ENCODE measurements around the gene CAMTA2. TPM values are rescaled to one million over a fixed set of nuclear protein-coding genes. Genes with fewer than 3 reads are reported as not detected.

The CAMTA2 gene
- total RNA-seq, 2 experiments from 2014 or later = 73.2 to 80.1 TPM

DNA sequence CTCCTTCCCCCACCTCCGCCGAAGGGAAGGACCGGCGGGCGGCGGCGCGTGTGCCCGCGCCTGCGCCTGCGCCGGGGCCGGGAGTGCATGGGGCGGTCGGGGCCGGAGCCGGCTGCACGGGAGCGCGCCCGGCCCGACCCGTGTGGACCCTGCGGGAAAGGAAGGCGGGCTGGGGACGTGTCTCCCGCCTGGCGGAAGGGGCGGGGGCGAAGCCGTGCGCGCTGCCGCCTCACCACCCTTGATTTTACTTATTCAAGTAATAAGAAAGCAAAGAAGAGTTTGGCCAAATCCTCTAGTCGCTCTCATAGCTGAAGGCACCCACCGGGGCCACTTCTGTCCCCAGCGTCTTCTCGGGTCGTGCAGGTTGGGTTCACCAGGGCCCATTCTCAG is 38.5 kb downstream of the CAMTA2 start:
- POLR2A ChIA-PET = interaction anchor here (0.6 to 20.7 kb wide), 16 partner anchors 5 to 471 kb away, joined by 3 to 711 read pairs (median 7); partner anchors contain the start of genes ARRB2, C17orf107, CAMTA2 and ENO3
- CTCF ChIA-PET = interaction anchor here (0.6 to 2.2 kb wide), 5 partner anchors 8 to 1238 kb away, joined by 3 to 10 read pairs (median 4); partner anchors contain the start of genes RNF167, SLC25A11 and SPAG7
- H3K9me3 Mint-ChIP-seq = no peaks in the 10 kb centered on the region
- H3K27me3 Mint-ChIP-seq = no peaks in the 10 kb centered on the region
- H3K36me3 Mint-ChIP-seq (ENCODE audit: low read depth) = peaks cover 44% of the 10 kb centered on the region
- DNase-seq = peak; percentile 83
- peak overlapping the region; percentile 96 for H3K4me3 Mint-ChIP-seq
- peak overlapping the region; percentile 100 for H3K27ac Mint-ChIP-seq
- peaks cover 44% of the 10 kb centered on the region for H3K4me1 Mint-ChIP-seq

DNA sequence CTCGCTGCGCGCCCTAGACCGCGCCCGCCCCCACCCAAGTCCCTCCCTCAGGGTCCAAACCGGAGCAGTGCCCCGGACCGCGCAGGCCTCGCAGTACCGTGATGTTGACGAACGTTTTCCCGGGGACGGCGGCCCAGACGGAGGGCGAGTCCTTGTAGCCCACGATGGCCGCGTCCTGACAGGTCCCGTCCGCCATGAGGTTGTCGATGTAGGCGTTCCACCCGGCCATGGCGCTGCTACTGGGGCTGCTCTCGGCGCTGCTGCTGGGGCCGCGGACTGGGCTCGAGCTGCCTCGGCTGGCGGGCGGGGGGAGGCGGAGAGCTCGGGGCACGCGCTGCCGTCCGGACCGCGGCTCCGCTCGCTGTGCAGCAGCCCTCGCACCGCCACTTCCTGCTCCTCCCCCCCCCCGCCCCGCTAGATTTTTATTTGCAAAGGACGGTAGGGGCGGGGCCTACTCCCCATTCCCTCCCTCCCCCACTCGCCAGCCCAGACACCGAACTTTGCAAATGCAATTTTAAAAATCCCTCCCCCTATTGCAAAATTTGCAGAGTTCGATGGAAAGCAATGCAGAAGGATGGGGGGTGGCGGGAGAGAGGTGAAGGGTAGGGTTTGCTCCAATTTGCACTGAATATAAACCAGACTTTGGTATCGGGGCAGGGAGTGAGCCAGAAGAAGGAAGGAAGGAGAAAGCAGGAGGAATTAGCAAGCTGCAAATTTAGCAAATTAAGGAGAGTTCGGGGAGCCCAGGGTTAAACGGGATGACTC is 39.1 kb downstream of the CAMTA2 start, which contains the start of gene PFN1:
TSS of gene PFN1 (minus strand) at position 365 of the 765 bp plus-strand sequence. CDS start at position 229, 136 bp downstream.
- Mint-ChIP-seq H3K36me3 (ENCODE audit: low read depth) (peaks cover 48% of the 10 kb centered on the region), H3K27me3 (no peaks in the 10 kb centered on the region), H3K27ac (peak within 1 kb of the TSS; percentile 100), H3K4me1 (peaks cover 50% of the 10 kb centered on the region), H3K9me3 (no peaks in the 10 kb centered on the region), H3K4me3 (peak within 1 kb of the TSS; percentile 96)
- POLR2A ChIA-PET = interaction anchor here (0.6 to 20.7 kb wide), 20 partner anchors 5 to 471 kb away, joined by 3 to 711 read pairs (median 7); partner anchors contain the start of genes ARRB2, C17orf107, CAMTA2 and ENO3
- peak; percentile 94 for DNase-seq
- CTCF ChIA-PET = interaction anchor here (0.6 to 2.2 kb wide), 6 partner anchors 8 to 1237 kb away, joined by 3 to 10 read pairs (median 4); partner anchors contain the start of genes RNF167, SLC25A11 and SPAG7

GRCh38 chr17:4947411-4948165 is 39.9 kb downstream of the CAMTA2 start:
- Mint-ChIP-seq H3K9me3 (no peaks in the 10 kb centered on the region), H3K4me3 (peak overlapping the region; percentile 96), H3K4me1 (peaks cover 56% of the 10 kb centered on the region), H3K36me3 (ENCODE audit: low read depth) (peaks cover 56% of the 10 kb centered on the region), H3K27me3 (no peaks in the 10 kb centered on the region), H3K27ac (peak overlapping the region; percentile 100)
- DNase-seq = peak; percentile 81
- POLR2A ChIA-PET = interaction anchor here (0.6 to 20.7 kb wide), 20 partner anchors 6 to 243 kb away, joined by 3 to 711 read pairs (median 7); partner anchors contain the start of genes ARRB2, C17orf107, CAMTA2 and ENO3
- CTCF ChIA-PET = interaction anchor here (1.1 to 2.2 kb wide), 3 partner anchors 15 to 22 kb away, joined by 4 to 10 read pairs (median 6); partner anchors contain the start of gene SPAG7

DNA sequence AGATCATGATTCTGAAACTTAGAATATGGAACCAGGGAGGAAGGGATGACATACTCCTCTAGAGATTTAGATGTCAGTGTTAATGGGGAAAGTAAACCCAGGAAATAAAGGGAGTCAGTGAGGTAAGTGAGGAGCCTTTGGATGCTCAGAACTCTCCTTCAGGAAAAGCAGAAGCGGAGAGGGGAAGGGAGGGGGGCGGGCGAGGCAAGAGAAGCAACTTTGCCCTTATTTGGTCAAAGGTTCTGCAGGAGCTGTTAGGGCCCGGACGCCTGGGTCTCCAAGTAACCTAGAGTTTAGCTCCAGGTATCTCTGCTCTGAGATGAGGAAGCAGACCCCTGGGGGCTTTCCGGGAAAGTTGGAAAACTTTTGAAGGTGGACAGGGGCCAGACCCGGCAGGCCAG is 40.5 kb downstream of the CAMTA2 start:
- Mint-ChIP-seq H3K27me3 (no peaks in the 10 kb centered on the region), H3K4me3 (peak overlapping the region; percentile 96), H3K36me3 (ENCODE audit: low read depth) (peaks cover 62% of the 10 kb centered on the region), H3K27ac (peak overlapping the region; percentile 100), H3K4me1 (peaks cover 62% of the 10 kb centered on the region), H3K9me3 (no peaks in the 10 kb centered on the region)
- DNase-seq = no peak
- ChIA-PET POLR2A (interaction anchor here (0.6 to 20.7 kb wide), 17 partner anchors 6 to 244 kb away, joined by 3 to 711 read pairs (median 9); partner anchors contain the start of genes ARRB2, C17orf107, CAMTA2 and ENO3), CTCF (interaction anchor here (2.2 kb wide), 1 partner anchor 21 kb away, joined by 10 read pairs; the partner anchor contains the start of gene SPAG7)

DNA sequence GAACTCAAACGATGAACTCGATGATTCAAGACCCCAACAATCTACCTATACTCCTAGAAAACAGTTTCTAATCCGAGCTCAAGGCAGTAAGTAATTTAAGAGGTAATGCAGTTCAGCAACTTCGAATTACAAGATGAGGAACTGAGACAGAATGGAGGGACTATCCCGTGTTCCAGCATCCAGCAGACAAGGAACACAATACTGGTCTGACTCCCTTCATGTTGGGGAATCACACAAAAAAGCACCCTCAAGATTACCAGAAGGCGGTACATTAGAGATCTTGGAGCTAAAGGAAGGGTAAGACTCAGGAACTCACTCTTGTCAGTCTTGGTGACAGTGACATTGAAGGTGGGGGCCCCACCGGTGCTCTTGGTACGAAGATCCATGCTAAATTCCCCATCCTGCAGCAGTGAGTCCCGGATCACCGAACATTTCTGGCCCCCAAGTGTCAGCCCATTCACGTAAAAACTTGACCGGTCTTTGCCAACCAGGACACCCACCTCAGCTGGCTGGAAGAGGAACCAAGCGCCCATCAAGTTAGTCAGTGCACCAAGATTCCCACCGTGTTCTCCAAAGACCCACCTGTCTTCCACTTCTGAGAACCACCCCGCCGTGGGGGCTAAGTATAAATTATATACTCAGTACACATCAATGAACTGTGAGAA is 41.0 kb downstream of the CAMTA2 start:
- Mint-ChIP-seq H3K9me3 (no peaks in the 10 kb centered on the region), H3K4me1 (peaks cover 62% of the 10 kb centered on the region)
- CTCF ChIA-PET = interaction anchor here (0.6 kb wide), 1 partner anchor 70 kb away, joined by 3 read pairs; no protein-coding TSS in a partner anchor

DNA sequence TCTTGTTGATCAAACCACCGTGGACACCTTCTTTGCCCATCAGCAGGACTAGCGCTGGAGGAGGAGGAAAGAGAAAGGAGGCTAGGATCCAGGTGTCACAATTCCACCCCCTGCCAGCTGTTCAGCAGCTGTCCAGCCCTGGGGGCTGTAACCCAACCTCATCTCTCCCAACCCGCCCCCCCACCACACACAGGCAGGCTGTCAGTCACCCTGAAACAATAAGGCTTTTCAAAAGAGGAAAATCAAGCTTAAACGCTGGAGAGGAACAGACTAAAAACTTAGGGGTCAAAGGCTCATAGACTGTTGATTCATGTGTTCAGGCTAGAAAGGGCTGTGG is 41.6 kb downstream of the CAMTA2 start:
- H3K36me3 Mint-ChIP-seq (ENCODE audit: low read depth) = peaks cover 73% of the 10 kb centered on the region
- ChIA-PET CTCF (interaction anchor here (0.6 kb wide), 1 partner anchor 71 kb away, joined by 3 read pairs; no protein-coding TSS in a partner anchor), POLR2A (interaction anchor here (0.9 to 20.7 kb wide), 10 partner anchors 8 to 580 kb away, joined by 3 to 711 read pairs (median 13); partner anchors contain the start of genes ARRB2, C17orf107, CAMTA2 and ENO3)
- H3K27ac Mint-ChIP-seq = peak overlapping the region; percentile 100
- H3K4me3 Mint-ChIP-seq = peak overlapping the region; percentile 96
- H3K9me3 Mint-ChIP-seq = no peaks in the 10 kb centered on the region
- no peaks in the 10 kb centered on the region for H3K27me3 Mint-ChIP-seq
- H3K4me1 Mint-ChIP-seq = peaks cover 57% of the 10 kb centered on the region
- DNase-seq = no peak

More for the DNA sequence above, 41.0 kb downstream of the CAMTA2 start:
- POLR2A ChIA-PET = interaction anchor here (0.9 to 20.7 kb wide), 13 partner anchors 7 to 580 kb away, joined by 3 to 711 read pairs (median 11); partner anchors contain the start of genes ARRB2, C17orf107, CAMTA2 and ENO3
- Mint-ChIP-seq H3K27ac (peak overlapping the region; percentile 100), H3K4me3 (peak overlapping the region; percentile 96), H3K36me3 (ENCODE audit: low read depth) (peaks cover 67% of the 10 kb centered on the region), H3K27me3 (no peaks in the 10 kb centered on the region)
- no peak for DNase-seq

DNA sequence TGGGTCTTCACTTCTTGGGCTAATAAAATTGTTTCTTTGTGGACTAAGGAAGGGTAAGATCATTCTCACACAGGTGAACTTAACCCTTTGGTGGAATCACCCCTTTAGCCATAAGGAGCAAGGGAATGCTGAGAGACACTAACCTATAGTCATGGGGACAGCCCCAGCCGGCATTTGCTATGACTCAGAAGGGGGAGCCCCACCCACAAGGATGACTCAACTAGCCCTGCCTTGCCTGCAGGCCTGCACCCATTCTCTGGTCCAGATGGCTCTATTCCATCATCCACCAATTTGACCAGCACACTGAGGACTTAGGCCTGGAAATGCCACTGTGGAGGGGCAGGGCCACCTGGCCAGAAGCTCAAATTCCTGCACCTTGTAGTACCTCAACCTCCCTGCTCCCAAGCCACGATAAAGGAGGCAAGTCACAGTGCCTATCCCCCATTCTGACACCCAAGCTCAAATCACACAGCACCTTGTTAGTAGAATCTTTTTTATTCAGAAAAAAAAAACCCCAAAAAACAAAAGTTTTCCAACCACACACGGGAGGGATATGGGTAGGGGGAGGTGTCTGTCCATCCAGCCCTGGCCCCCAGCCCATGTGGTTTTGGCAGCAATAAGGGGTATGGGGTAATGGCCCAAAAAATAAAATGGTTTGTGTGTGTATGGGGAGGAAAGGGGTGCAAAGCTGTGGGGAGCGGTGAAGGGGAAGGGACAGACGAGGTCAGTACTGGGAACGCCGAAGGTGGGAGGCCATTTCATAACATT is 42.1 kb downstream of the CAMTA2 start:
- Mint-ChIP-seq H3K9me3 (no peaks in the 10 kb centered on the region), H3K27me3 (no peaks in the 10 kb centered on the region), H3K36me3 (ENCODE audit: low read depth) (peaks cover 78% of the 10 kb centered on the region), H3K27ac (peak overlapping the region; percentile 100), H3K4me3 (peak overlapping the region; percentile 96), H3K4me1 (peaks cover 51% of the 10 kb centered on the region)
- ChIA-PET CTCF (interaction anchor here (0.6 to 1.2 kb wide), 2 partner anchors 22 to 71 kb away, joined by 3 read pairs; partner anchors contain the start of gene SPAG7), POLR2A (interaction anchor here (0.9 to 20.7 kb wide), 9 partner anchors 8 to 579 kb away, joined by 3 to 711 read pairs (median 11); partner anchors contain the start of genes C17orf107, CAMTA2, ENO3 and INCA1)
- DNase-seq = peak; percentile 89

- POLR2A ChIA-PET = interaction anchor here (1.7 to 20.7 kb wide), 7 partner anchors 9 to 230 kb away, joined by 7 to 711 read pairs (median 43); partner anchors contain the start of genes C17orf107, CAMTA2, ENO3 and INCA1
- H3K4me1 Mint-ChIP-seq = peaks cover 48% of the 10 kb centered on the region
- no peaks in the 10 kb centered on the region for H3K27me3 Mint-ChIP-seq
- peak; percentile 45 for DNase-seq
- H3K27ac Mint-ChIP-seq = peak overlapping the region; percentile 100
- CTCF ChIA-PET = interaction anchor here (1.2 kb wide), 1 partner anchor 23 kb away, joined by 3 read pairs; the partner anchor contains the start of gene SPAG7
- H3K36me3 Mint-ChIP-seq (ENCODE audit: low read depth) = peaks cover 82% of the 10 kb centered on the region
- H3K9me3 Mint-ChIP-seq = no peaks in the 10 kb centered on the region
- peak overlapping the region; percentile 96 for H3K4me3 Mint-ChIP-seq
Observed at GRCh38 chr17:4944554-4945175, 42.8 kb downstream of the CAMTA2 start.

GRCh38 chr17:4944163-4944553 is 43.3 kb downstream of the CAMTA2 start:
- CTCF ChIA-PET = interaction anchor here (1.1 to 1.2 kb wide), 2 partner anchors 23 to 41 kb away, joined by 3 read pairs; partner anchors contain the start of genes CHRNE and SPAG7
- Mint-ChIP-seq H3K9me3 (no peaks in the 10 kb centered on the region), H3K4me3 (peak overlapping the region; percentile 96), H3K36me3 (ENCODE audit: low read depth) (peaks cover 85% of the 10 kb centered on the region), H3K27ac (peak overlapping the region; percentile 100), H3K4me1 (peaks cover 48% of the 10 kb centered on the region), H3K27me3 (no peaks in the 10 kb centered on the region)
- peak; percentile 78 for DNase-seq
- POLR2A ChIA-PET = interaction anchor here (0.8 to 20.7 kb wide), 4 partner anchors 10 to 43 kb away, joined by 3 to 711 read pairs (median 176); partner anchors contain the start of genes CAMTA2, ENO3, PFN1 and SPAG7

DNA sequence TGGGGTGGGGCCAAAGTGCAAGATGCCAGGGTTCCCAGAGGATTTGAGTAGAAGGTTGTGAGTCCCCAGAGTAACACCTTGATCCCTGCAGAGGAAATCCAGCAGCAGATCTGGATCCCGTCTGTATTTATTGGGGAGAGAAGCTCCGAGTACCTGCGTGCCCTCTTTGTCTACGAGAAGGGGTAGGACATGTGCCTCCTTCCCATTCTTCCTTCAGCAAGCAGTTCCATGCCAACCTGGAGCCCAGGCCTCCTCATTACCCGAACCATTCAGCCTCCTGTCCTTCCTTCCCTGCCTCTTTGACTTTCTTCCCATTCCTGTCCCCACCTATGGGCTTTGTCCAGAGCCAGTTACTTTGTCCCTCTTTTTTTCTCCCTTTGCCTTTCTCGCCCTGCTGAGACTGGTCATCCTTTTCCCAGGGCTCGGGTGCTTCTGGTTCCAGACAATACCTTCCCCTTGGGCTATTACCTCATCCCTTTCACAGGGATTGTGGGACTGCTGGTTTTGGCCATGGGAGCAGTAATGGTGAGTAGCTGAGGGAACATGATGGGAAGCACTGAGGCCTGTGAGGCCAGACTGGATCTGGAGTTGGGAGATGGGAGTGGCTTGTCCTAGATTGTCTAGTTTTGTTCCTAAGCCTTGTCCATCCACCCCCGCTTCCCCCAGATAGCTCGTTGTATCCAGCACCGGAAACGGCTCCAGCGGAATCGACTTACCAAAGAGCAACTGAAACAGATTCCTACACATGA is 44.5 kb downstream of the CAMTA2 start:
- H3K9me3 Mint-ChIP-seq = no peaks in the 10 kb centered on the region

More for the DNA sequence above, 44.5 kb downstream of the CAMTA2 start:
- Mint-ChIP-seq H3K27ac (peak overlapping the region; percentile 100), H3K4me3 (peak overlapping the region; percentile 96), H3K4me1 (peaks cover 57% of the 10 kb centered on the region), H3K36me3 (ENCODE audit: low read depth) (peaks cover 90% of the 10 kb centered on the region), H3K27me3 (no peaks in the 10 kb centered on the region)
- ChIA-PET POLR2A (interaction anchor here (1.7 to 20.7 kb wide), 5 partner anchors 11 to 231 kb away, joined by 4 to 711 read pairs (median 122); partner anchors contain the start of genes CAMTA2, ENO3, INCA1 and KIF1C), CTCF (interaction anchor here (1.1 kb wide), 1 partner anchor 40 kb away, joined by 3 read pairs; the partner anchor contains the start of gene CHRNE)
- DNase-seq = no peak

Measured in activated CD4-positive, alpha-beta memory T cell treated with anti-CD3 and anti-CD28 coated beads, Interleukin-2, amount 10 ng/mL, durations not matched to agents 7 days and 5 days (primary cell).